CD14-positive monocyte (primary cell): Measurements from ENCODE around the gene MSH2. TPM values are rescaled to one million over a fixed set of nuclear protein-coding genes. Genes with fewer than 3 reads are reported as not detected.

Experiments
- DNase-seq, 3 donors: peaks; one replicate each; pipeline ENCODE4 v3.0.0-alpha.2; 2011 to 2022
- H2AFZ ChIP-seq: 2 replicates; pipeline ENCODE4 v1.6.0; 2012; ENCODE audit warnings: mild to moderate bottlenecking, low read depth, low read length, inconsistent platforms; ENCODE audit not compliant: insufficient read depth, poor library complexity, severe bottlenecking
- H3K27ac ChIP-seq, 2 donors: 1 replicate in 1 of 2; 2 replicates in 1 of 2; pipeline ENCODE4 v1.5.1; 2012 to 2013; ENCODE audit warnings: low read length in 2 of 2, control low read depth in 1 of 2, inconsistent platforms in 1 of 2, low read depth in 1 of 2, mild to moderate bottlenecking in 1 of 2
- H3K27me3 ChIP-seq, 2 donors: one replicate each; pipeline versions ENCODE4 v1.6.0 to v1.6.1; 2011 to 2013; ENCODE audit warnings: low read length in 2 of 2; ENCODE audit not compliant: control insufficient read depth in 2 of 2, insufficient read depth in 2 of 2
- H3K36me3 ChIP-seq, 2 donors: replicated peaks in 1 of 2; 1 replicate in 1 of 2; 2 replicates in 1 of 2; pipeline versions ENCODE4 v1.5.1 to v1.6.1; 2012 to 2013; ENCODE audit warnings: low read length in 2 of 2, control low read depth in 1 of 2, inconsistent platforms in 1 of 2, mild to moderate bottlenecking in 1 of 2; ENCODE audit not compliant: insufficient read depth in 2 of 2, control insufficient read depth in 1 of 2
- H3K4me1 ChIP-seq, 2 donors: 1 replicate in 1 of 2; 2 replicates in 1 of 2; pipeline versions ENCODE4 v1.5.1 to v1.6.1; 2012 to 2013; ENCODE audit warnings: low read length in 2 of 2, control low read depth in 1 of 2, inconsistent platforms in 1 of 2, mild to moderate bottlenecking in 1 of 2, moderate library complexity in 1 of 2; ENCODE audit not compliant: insufficient read depth in 2 of 2, control insufficient read depth in 1 of 2
- H3K4me2 ChIP-seq: replicated peaks from 2 replicates; pipeline ENCODE3; 2012; ENCODE audit warnings: low read length, moderate library complexity, mild to moderate bottlenecking; ENCODE audit not compliant: poor library complexity, severe bottlenecking; ENCODE audit errors: extremely low read depth
- H3K4me3 ChIP-seq, 3 experiments: fragments of 200-600 bp in 1 of 3; sonication (generic) in 1 of 3; replicated peaks in 1 of 3; 1 replicate in 2 of 3; 2 replicates in 1 of 3; pipeline ENCODE4 v1.5.1; 2011 to 2013; ENCODE audit warnings: low read length in 3 of 3, mild to moderate bottlenecking in 3 of 3, control low read depth in 2 of 3, low read depth in 2 of 3, inconsistent platforms in 1 of 3, moderate library complexity in 1 of 3
- H3K79me2 ChIP-seq: 2 replicates; pipeline ENCODE4 v1.6.0; 2012; ENCODE audit warnings: mild to moderate bottlenecking, control low read depth, inconsistent platforms, low read length, moderate library complexity; ENCODE audit not compliant: insufficient read depth
- H3K9ac ChIP-seq: 2 replicates; pipeline ENCODE4 v1.6.0; 2017; ENCODE audit warnings: low read length, mild to moderate bottlenecking; ENCODE audit not compliant: insufficient read depth, poor library complexity, severe bottlenecking
- H3K9me3 ChIP-seq, 2 donors: replicated peaks in 1 of 2; 1 replicate in 1 of 2; 2 replicates in 1 of 2; pipeline versions ENCODE4 v1.5.1 to v1.6.1; 2012 to 2013; ENCODE audit warnings: low read length in 2 of 2, control low read depth in 1 of 2; ENCODE audit not compliant: control insufficient read depth in 1 of 2, insufficient read depth in 1 of 2
- H4K20me1 ChIP-seq: 2 replicates; pipeline ENCODE4 v1.6.0; 2012; ENCODE audit warnings: mild to moderate bottlenecking, low read length, control low read depth, moderate library complexity; ENCODE audit not compliant: insufficient read depth
- H3K27ac Mint-ChIP-seq, 7 donors: one replicate each; pipeline ENCODE4 v1.8.0; 2020; ENCODE audit warnings: mild to moderate bottlenecking in 7 of 7, mixed read lengths in 7 of 7, moderate library complexity in 6 of 7, inconsistent platforms in 2 of 7
- H3K27me3 Mint-ChIP-seq, 3 donors: one replicate each; pipeline ENCODE4 v1.8.0; 2021 to 2022; ENCODE audit warnings: low read depth in 3 of 3, mild to moderate bottlenecking in 3 of 3, mixed read lengths in 3 of 3, moderate library complexity in 3 of 3, inconsistent platforms in 1 of 3
- H3K36me3 Mint-ChIP-seq, 2 donors: one replicate each; pipeline ENCODE4 v1.8.0; 2020; ENCODE audit warnings: mixed read lengths in 2 of 2, inconsistent platforms in 1 of 2, mild to moderate bottlenecking in 1 of 2
- H3K4me1 Mint-ChIP-seq: one replicate; pipeline ENCODE4 v1.8.0; 2020; ENCODE audit warnings: mild to moderate bottlenecking, mixed read lengths
- H3K4me3 Mint-ChIP-seq, 2 donors: one replicate each; pipeline ENCODE4 v1.8.0; 2020; ENCODE audit warnings: mild to moderate bottlenecking in 2 of 2, mixed read lengths in 2 of 2, moderate library complexity in 1 of 2
- H3K9me3 Mint-ChIP-seq, 7 donors: one replicate each; pipeline ENCODE4 v1.8.0; 2020 to 2022; ENCODE audit warnings: mixed read lengths in 7 of 7, mild to moderate bottlenecking in 6 of 7, moderate library complexity in 6 of 7, inconsistent platforms in 2 of 7
- WGBS: methylation state at CpG from one replicate; pipeline ENCODE4 v1.1.5; 2013; ENCODE audit warnings: missing lambda C conversion rate; ENCODE audit not compliant: insufficient coverage; 5-methylcytosine and 5-hydroxymethylcytosine counted together
- intact Hi-C, 2 donors: fragments of 100-400 bp; cut with micrococcal nuclease; formaldehyde crosslinking; loops; one replicate each; pipeline versions ENCODE4 v1.15.0 to v1.15.1; 2023
- polyA plus RNA-seq, 3 donors: library from polyadenylated mRNA; depleted of rRNA in 1 of 3; unstranded in 2 of 3; stranded (reverse) in 1 of 3; fragments of 300-500 nt in 2 of 3; fragments of >200 nt in 1 of 3; fragmentation: Illumina TruSeq in 2 of 3; gene quantifications; 1 replicate in 2 of 3; 2 replicates in 1 of 3; pipeline ENCODE4 v1.2.3, GENCODE V29; 2012 to 2021
- TF ChIP-seq, protein P1 (sequence below): fragments of 200-600 bp; IDR thresholded peaks from one replicate; pipeline ENCODE4 v1.8.0; 2022; ENCODE audit warnings: antibody characterized with exemption, mild to moderate bottlenecking

The MSH2 gene
- polyA plus RNA-seq, 3 donors: 1.5 to 2.8 (median 2.0) TPM

DNA sequence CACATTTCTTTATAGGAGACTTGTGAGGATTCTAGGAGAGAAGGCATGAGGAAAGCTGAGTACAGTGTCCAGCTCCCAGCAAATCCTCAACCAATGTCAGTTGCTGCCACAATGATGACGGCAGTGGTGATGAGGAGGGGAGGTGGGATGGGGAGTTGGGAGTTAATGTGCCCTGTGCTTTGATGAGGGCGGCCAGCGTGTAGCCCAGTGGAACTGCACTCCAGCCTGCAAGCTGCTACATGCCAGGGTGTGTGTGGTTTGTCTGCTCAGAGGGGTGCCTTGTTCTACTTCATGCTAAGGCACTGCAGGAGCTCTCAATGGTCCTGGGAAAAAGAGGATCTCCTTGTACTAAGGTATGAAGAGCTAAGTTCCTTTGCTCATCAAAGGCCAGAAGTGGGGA, 96.1 kb downstream of the MSH2 start:
- no peaks in the 10 kb centered on the region for H3K36me3 ChIP-seq
- intact Hi-C loops: no loop called here
- H3K4me3 ChIP-seq: no peak overlapping the region
- Mint-ChIP-seq H3K9me3 (peaks cover 27 to 56% (median 50%) of the 10 kb centered on the region in 7 donors), H3K36me3 (no peaks in the 10 kb centered on the region), H3K27me3 (peaks cover 0 to 5% (median 3%) of the 10 kb centered on the region in 3 donors), H3K4me3 (no peak overlapping the region), H3K4me1 (no peaks in the 10 kb centered on the region), H3K27ac (peak overlapping the region in 1 of 7 donors; percentile 32)
- TF ChIP-seq, protein P1, sequence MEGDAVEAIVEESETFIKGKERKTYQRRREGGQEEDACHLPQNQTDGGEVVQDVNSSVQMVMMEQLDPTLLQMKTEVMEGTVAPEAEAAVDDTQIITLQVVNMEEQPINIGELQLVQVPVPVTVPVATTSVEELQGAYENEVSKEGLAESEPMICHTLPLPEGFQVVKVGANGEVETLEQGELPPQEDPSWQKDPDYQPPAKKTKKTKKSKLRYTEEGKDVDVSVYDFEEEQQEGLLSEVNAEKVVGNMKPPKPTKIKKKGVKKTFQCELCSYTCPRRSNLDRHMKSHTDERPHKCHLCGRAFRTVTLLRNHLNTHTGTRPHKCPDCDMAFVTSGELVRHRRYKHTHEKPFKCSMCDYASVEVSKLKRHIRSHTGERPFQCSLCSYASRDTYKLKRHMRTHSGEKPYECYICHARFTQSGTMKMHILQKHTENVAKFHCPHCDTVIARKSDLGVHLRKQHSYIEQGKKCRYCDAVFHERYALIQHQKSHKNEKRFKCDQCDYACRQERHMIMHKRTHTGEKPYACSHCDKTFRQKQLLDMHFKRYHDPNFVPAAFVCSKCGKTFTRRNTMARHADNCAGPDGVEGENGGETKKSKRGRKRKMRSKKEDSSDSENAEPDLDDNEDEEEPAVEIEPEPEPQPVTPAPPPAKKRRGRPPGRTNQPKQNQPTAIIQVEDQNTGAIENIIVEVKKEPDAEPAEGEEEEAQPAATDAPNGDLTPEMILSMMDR: no peak
- H3K4me2 ChIP-seq: no peak overlapping the region
- no peak overlapping the region for H3K9ac ChIP-seq
- H3K4me1 ChIP-seq: no peaks in the 10 kb centered on the region
- no peaks in the 10 kb centered on the region for H3K27me3 ChIP-seq
- 89% methylated on average over 3 of the region's 3 CpGs for WGBS
- H3K79me2 ChIP-seq: no peaks in the 10 kb centered on the region
- no peak overlapping the region for H3K27ac ChIP-seq
- H4K20me1 ChIP-seq: no peaks in the 10 kb centered on the region
- H2AFZ ChIP-seq: no peak overlapping the region
- no peak for DNase-seq
- peaks cover 36 to 46% of the 10 kb centered on the region in 2 donors for H3K9me3 ChIP-seq

- Histone ChIP-seq H3K36me3 (no peaks in the 10 kb centered on the region), H3K27me3 (no peaks in the 10 kb centered on the region), H3K4me2 (no peak overlapping the region), H2AFZ (no peak overlapping the region), H3K79me2 (no peaks in the 10 kb centered on the region), H3K9me3 (peaks cover 38 to 52% of the 10 kb centered on the region in 2 donors), H3K4me3 (no peak overlapping the region), H3K4me1 (no peaks in the 10 kb centered on the region), H3K27ac (no peak overlapping the region), H4K20me1 (no peaks in the 10 kb centered on the region), H3K9ac (no peak overlapping the region)
- Mint-ChIP-seq H3K27ac (no peak overlapping the region), H3K4me1 (no peaks in the 10 kb centered on the region), H3K27me3 (peaks cover 0 to 5% (median 3%) of the 10 kb centered on the region in 3 donors), H3K36me3 (no peaks in the 10 kb centered on the region), H3K4me3 (no peak overlapping the region), H3K9me3 (peaks cover 32 to 63% (median 52%) of the 10 kb centered on the region in 7 donors)
- no peak for DNase-seq
- WGBS: 67% methylated on average over 6 of the region's 7 CpGs
- TF ChIP-seq, protein P1: no peak
- intact Hi-C loops: no loop called here
These were observed 96.8 kb downstream of the MSH2 start for GRCh38 chr2:47499621-47500309.
